Measurements from ENCODE around the gene ABHD18. TPM values are rescaled to one million over a fixed set of nuclear protein-coding genes. Genes with fewer than 3 reads are reported as not detected.
"Not testable (repeated sequence)": the region's sequence is repeated elsewhere in the genome, so short reads cannot be mapped to it uniquely, and the experiment has no call there.

ABHD18 gene
- total RNA-seq, 2 donors from 2014 or later: 7.4 to 17.0 TPM

- no peak for ATAC-seq (ENCODE audit: insufficient number of reproducible peaks, low FRiP score, low read depth)
- H3K36me3 ChIP-seq: peaks cover 15% of the 10 kb centered on the region
- H3K9me3 ChIP-seq: no peaks in the 10 kb centered on the region
- no peaks in the 10 kb centered on the region for H3K4me1 ChIP-seq (ENCODE audit: control insufficient read depth in 1 of 2, low read depth in 2 of 2)
- H3K27ac ChIP-seq: no peak overlapping the region
- no peak for DNase-seq (ENCODE audit: low spot score)
- no peak for TF ChIP-seq CTCF (IDR thresholded peaks at IDR 0.05)
- no peak overlapping the region for H3K4me3 ChIP-seq
- H3K27me3 ChIP-seq (replicated peaks; ENCODE audit: insufficient read depth): no peaks in the 10 kb centered on the region
Observed at GRCh38 chr4:127930175-127930574, 35.0 kb upstream of the ABHD18 start.

GRCh38 chr4:127931836-127932235, 33.4 kb upstream of the ABHD18 start:
- H3K4me3 ChIP-seq; ATAC-seq (ENCODE audit: insufficient number of reproducible peaks, low FRiP score, low read depth); H3K4me1 ChIP-seq (ENCODE audit: control insufficient read depth in 1 of 2, low read depth in 2 of 2); H3K9me3 ChIP-seq; H3K27me3 ChIP-seq (replicated peaks; ENCODE audit: insufficient read depth); H3K27ac ChIP-seq; DNase-seq (ENCODE audit: low spot score): not testable (repeated sequence)
- peaks cover 18% of the 10 kb centered on the region for H3K36me3 ChIP-seq

GRCh38 chr4:127936974-127937373, 28.2 kb upstream of the ABHD18 start:
- no peak for ATAC-seq (ENCODE audit: insufficient number of reproducible peaks, low FRiP score, low read depth)
- Histone ChIP-seq H3K4me1 (ENCODE audit: control insufficient read depth in 1 of 2, low read depth in 2 of 2) (no peaks in the 10 kb centered on the region), H3K4me3 (no peak overlapping the region), H3K27me3 (replicated peaks; ENCODE audit: insufficient read depth) (no peaks in the 10 kb centered on the region), H3K27ac (no peak overlapping the region), H3K9me3 (no peaks in the 10 kb centered on the region), H3K36me3 (peaks cover 3% of the 10 kb centered on the region)
- no peak for TF ChIP-seq CTCF (IDR thresholded peaks at IDR 0.05)
- no peak for DNase-seq (ENCODE audit: low spot score)

- Histone ChIP-seq H3K36me3 (peaks cover 7% of the 10 kb centered on the region), H3K9me3 (no peaks in the 10 kb centered on the region), H3K4me3 (no peak overlapping the region), H3K27me3 (replicated peaks; ENCODE audit: insufficient read depth) (no peaks in the 10 kb centered on the region), H3K27ac (no peak overlapping the region), H3K4me1 (ENCODE audit: control insufficient read depth in 1 of 2, low read depth in 2 of 2) (no peaks in the 10 kb centered on the region)
- no peak for ATAC-seq (ENCODE audit: insufficient number of reproducible peaks, low FRiP score, low read depth)
- no peak for TF ChIP-seq CTCF (IDR thresholded peaks at IDR 0.05)
- DNase-seq (ENCODE audit: low spot score): no peak
Observed at GRCh38 chr4:127957105-127957504, 8.1 kb upstream of the ABHD18 start.

GRCh38 chr4:127959794-127960193, 5.4 kb upstream of the ABHD18 start:
- ATAC-seq (ENCODE audit: insufficient number of reproducible peaks, low FRiP score, low read depth) (no peak), DNase-seq (ENCODE audit: low spot score) (no peak)
- no peak for TF ChIP-seq CTCF (IDR thresholded peaks at IDR 0.05)
- Histone ChIP-seq H3K27me3 (replicated peaks; ENCODE audit: insufficient read depth) (no peaks in the 10 kb centered on the region), H3K4me3 (no peak overlapping the region), H3K36me3 (peaks cover 7% of the 10 kb centered on the region), H3K27ac (no peak overlapping the region), H3K9me3 (no peaks in the 10 kb centered on the region), H3K4me1 (ENCODE audit: control insufficient read depth in 1 of 2, low read depth in 2 of 2) (peaks cover 0 to 7% of the 10 kb centered on the region in 2 donors)

- peak overlapping the region in 1 of 2 donors; percentile 93 for H3K27ac ChIP-seq
- peak overlapping the region; percentile 91 for H3K4me3 ChIP-seq
- H3K4me1 ChIP-seq (ENCODE audit: control insufficient read depth in 1 of 2, low read depth in 2 of 2): peaks cover 0 to 17% of the 10 kb centered on the region in 2 donors
- H3K27me3 ChIP-seq (replicated peaks; ENCODE audit: insufficient read depth); DNase-seq (ENCODE audit: low spot score); H3K9me3 ChIP-seq; H3K36me3 ChIP-seq; ATAC-seq (ENCODE audit: insufficient number of reproducible peaks, low FRiP score, low read depth): not testable (repeated sequence)
Observed at GRCh38 chr4:127963633-127964398, 1.4 kb upstream of the ABHD18 start.

GRCh38 chr4:127964426-127965061, 662 bp upstream of the ABHD18 start:
- Histone ChIP-seq H3K27ac (peak overlapping the region; percentile 93), H3K4me3 (peak overlapping the region; percentile 91), H3K4me1 (ENCODE audit: control insufficient read depth in 1 of 2, low read depth in 2 of 2) (peaks cover 3 to 25% of the 10 kb centered on the region in 2 donors)
- H3K27me3 ChIP-seq (replicated peaks; ENCODE audit: insufficient read depth); H3K36me3 ChIP-seq; H3K9me3 ChIP-seq; DNase-seq (ENCODE audit: low spot score): not testable (repeated sequence)
- ATAC-seq (ENCODE audit: insufficient number of reproducible peaks, low FRiP score, low read depth): peak; percentile 16
